Esophagus (tissue), 2 donors: Measurements from ENCODE around the gene EPHB6. TPM values are rescaled to one million over a fixed set of nuclear protein-coding genes. Genes with fewer than 3 reads are reported as not detected.

Experiments
- H3K27ac ChIP-seq, 2 donors: one replicate each; pipeline ENCODE4 v1.5.1; 2013; ENCODE audit warnings: low read depth in 2 of 2, mild to moderate bottlenecking in 2 of 2, inconsistent platforms in 1 of 2, low read length in 1 of 2, moderate library complexity in 1 of 2
- H3K27me3 ChIP-seq, 2 donors: one replicate each; pipeline ENCODE4 v1.6.1; 2013; ENCODE audit warnings: low read length in 2 of 2, control low read depth in 1 of 2, mild to moderate bottlenecking in 1 of 2; ENCODE audit not compliant: insufficient read depth in 2 of 2, control insufficient read depth in 1 of 2
- H3K36me3 ChIP-seq, 2 donors: one replicate each; pipeline ENCODE4 v1.6.1; 2013; ENCODE audit warnings: low read length in 1 of 2; ENCODE audit not compliant: control insufficient read depth in 2 of 2, insufficient read depth in 2 of 2
- H3K4me1 ChIP-seq, 2 donors: one replicate each; pipeline ENCODE4 v1.6.1; 2013; ENCODE audit warnings: low read length in 1 of 2; ENCODE audit not compliant: control insufficient read depth in 2 of 2, insufficient read depth in 2 of 2
- H3K4me3 ChIP-seq, 2 donors: one replicate each; pipeline ENCODE4 v1.5.1; 2013; ENCODE audit warnings: low read length in 2 of 2, mild to moderate bottlenecking in 2 of 2, low read depth in 1 of 2, moderate library complexity in 1 of 2
- H3K9me3 ChIP-seq, 2 donors: one replicate each; pipeline ENCODE4 v1.6.1; 2013; ENCODE audit warnings: mild to moderate bottlenecking in 2 of 2, low read depth in 1 of 2, low read length in 1 of 2, moderate library complexity in 1 of 2; ENCODE audit not compliant: control insufficient read depth in 2 of 2, insufficient read depth in 1 of 2
- WGBS, 2 donors: extraction: QIAGEN DNeasy Blood & Tissue Kit; methylation state at CpG; one replicate each; pipeline ENCODE4 v1.1.7; 2013; 5-methylcytosine and 5-hydroxymethylcytosine counted together
- polyA plus RNA-seq, 2 donors: library from polyadenylated mRNA; stranded (reverse); fragments of 200-250 nt; gene quantifications; one replicate each; pipeline ENCODE4 v1.2.3, GENCODE V29; 2013
- donor health status: healthy with polysubstance abuse.
- donor health status: Bipolar disorder and iron deficiency.

EPHB6 gene
- polyA plus RNA-seq, 2 donors = 17.0 to 33.3 TPM

DNA sequence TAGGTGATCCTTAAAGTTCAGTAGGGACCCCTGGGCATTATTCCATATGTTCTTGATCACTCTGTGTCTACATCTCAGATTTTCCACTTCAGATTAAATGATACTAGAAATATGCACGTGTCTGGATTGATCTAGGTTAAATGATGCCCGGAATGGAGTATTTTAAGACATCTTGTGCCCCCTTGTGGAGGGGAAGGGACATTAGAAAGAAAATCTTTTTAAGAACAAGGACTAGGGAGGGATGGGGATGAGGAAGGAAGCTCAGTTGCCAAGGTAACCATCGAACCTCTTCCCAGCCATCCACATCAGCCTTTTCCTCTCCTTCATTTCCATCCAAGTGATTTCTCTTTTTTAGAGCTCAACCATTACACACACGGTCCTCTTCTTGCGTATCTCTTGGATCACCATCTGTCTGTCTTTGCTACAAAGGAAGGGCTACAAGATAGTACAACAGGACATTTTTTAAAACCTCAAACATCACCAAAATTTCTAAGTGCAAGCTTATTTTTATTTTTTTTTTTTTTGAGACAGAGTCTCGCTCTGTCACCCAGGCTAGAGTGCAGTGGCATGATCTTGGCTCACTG lies 43.6 kb upstream of the EPHB6 start:
- Histone ChIP-seq H3K4me3 (no peak overlapping the region), H3K36me3 (no peaks in the 10 kb centered on the region), H3K9me3 (peaks cover 0 to 3% of the 10 kb centered on the region in 2 donors), H3K4me1 (no peaks in the 10 kb centered on the region), H3K27me3 (no peaks in the 10 kb centered on the region), H3K27ac (no peak overlapping the region)
- WGBS, 2 donors = 32 to 36% methylated on average over 6 of the region's 6 CpGs

DNA sequence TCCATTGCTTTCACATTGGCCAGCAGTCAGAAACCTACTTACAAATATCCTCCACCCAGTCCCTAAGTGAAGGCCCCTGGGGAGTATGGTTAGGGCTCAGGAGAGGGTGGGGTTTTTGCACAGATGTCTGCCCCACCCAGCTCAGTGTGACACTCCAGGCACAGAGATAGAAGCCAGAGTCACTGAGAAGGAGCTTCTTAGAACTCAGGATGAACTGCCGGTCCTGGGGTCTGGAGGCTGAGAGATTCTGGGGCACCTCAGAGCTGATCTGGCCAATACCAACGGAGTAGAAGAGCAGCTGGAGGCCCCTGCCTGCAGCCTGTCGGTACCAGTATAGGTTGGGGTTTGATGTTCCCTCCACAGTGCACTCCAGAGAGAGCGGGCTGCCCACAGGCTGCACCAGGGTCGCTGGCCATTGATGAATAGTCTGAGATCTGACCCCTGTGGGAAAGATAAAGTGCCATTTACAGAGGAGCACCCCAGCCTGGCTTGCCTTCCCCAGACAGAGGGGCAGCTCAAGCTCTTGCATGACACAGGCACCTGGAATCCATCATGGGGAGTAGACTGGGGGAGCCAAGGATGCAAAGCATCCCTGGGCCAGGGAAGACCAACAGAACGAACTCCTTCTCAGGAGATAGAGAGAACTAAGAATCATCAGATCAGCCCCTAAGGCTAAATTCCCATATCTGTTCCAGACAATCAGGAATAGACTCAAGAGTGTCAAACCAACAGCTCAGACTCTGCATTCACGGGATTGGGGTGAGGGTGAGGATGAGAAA lies 42.2 kb upstream of the EPHB6 start:
- Histone ChIP-seq H3K27me3 (no peaks in the 10 kb centered on the region), H3K36me3 (no peaks in the 10 kb centered on the region), H3K4me3 (no peak overlapping the region), H3K4me1 (no peaks in the 10 kb centered on the region), H3K27ac (no peak overlapping the region), H3K9me3 (peaks cover 0 to 3% of the 10 kb centered on the region in 2 donors)
- WGBS, 2 donors = 50 to 61% methylated on average over 7 of the region's 7 CpGs

DNA sequence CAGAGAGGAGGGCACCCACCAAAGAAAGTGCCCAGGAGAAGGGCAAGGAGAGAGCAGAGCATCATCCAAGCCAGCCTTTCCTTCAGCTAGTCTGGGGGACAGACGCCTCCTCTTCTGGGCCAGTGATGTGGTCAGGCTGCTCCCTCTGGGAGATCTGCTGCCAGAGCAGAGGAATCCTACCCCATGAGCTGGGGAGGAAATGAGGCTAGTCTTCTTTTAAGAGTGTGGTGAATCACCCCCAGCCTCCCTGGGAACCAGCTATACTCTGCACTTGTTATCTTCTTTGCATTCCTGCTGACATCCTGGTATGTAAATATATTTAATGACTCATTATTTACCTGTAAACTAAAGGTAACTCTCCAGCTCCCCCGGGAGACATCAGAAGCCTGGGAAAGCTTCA lies 41.6 kb upstream of the EPHB6 start:
- H3K9me3 ChIP-seq = peaks cover 0 to 3% of the 10 kb centered on the region in 2 donors
- no peaks in the 10 kb centered on the region for H3K27me3 ChIP-seq
- H3K27ac ChIP-seq = no peak overlapping the region
- 37 to 38% methylated on average over 2 of the region's 2 CpGs for WGBS, 2 donors
- no peaks in the 10 kb centered on the region for H3K36me3 ChIP-seq
- H3K4me3 ChIP-seq = no peak overlapping the region
- no peaks in the 10 kb centered on the region for H3K4me1 ChIP-seq

DNA sequence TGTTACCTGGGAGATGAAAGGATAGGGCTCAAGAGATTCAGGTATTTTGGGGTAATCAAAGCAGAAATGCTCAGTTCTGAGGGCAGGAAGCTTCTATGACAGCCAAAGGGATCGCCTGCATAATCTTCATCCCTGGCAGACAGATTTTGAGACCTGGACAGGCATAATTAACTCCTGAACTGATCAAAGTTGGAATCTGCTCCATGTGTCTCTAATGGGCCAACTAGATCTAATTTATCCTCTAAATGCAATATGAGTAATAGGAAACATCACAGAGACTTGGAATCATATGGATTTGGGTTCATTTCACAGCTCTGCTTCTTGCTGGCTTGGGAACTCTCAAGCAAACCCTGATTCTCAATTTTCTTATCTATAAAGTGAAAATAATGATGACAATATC lies 41.2 kb upstream of the EPHB6 start:
- whole genome bisulfite sequencing, 2 donors = 54 to 58% methylated on average over 1 of the region's 1 CpG
- Histone ChIP-seq H3K27me3 (no peaks in the 10 kb centered on the region), H3K36me3 (no peaks in the 10 kb centered on the region), H3K4me1 (no peaks in the 10 kb centered on the region), H3K9me3 (peaks cover 0 to 3% of the 10 kb centered on the region in 2 donors), H3K4me3 (no peak overlapping the region), H3K27ac (no peak overlapping the region)

DNA sequence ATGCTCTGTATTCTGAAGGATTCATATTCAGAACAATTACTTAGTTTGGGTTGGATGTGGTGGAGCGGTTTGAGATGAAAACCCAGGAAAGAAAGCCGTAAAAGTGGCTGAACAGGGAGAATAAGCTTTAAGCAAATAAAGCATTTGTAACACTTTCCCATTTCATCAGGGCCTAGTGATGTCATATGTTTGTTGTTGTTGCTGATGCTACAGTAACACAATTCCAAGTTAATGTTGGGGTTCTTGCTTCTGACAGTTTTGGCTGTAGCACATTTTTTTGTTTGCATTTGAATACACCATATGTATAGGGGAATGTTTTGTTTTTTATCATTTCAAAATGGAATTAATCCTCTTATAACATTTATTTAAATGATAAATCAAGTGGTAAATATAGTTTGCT lies 40.4 kb upstream of the EPHB6 start:
- Histone ChIP-seq H3K27me3 (no peaks in the 10 kb centered on the region), H3K9me3 (peaks cover 0 to 3% of the 10 kb centered on the region in 2 donors), H3K4me3 (no peak overlapping the region), H3K4me1 (no peaks in the 10 kb centered on the region), H3K27ac (no peak overlapping the region), H3K36me3 (no peaks in the 10 kb centered on the region)
- 68 to 72% methylated on average over 2 of the region's 2 CpGs for WGBS, 2 donors

- 74 to 79% methylated on average over 3 of the region's 3 CpGs for WGBS, 2 donors
- Histone ChIP-seq H3K27me3 (no peaks in the 10 kb centered on the region), H3K27ac (no peak overlapping the region), H3K9me3 (peaks cover 0 to 3% of the 10 kb centered on the region in 2 donors), H3K4me1 (no peaks in the 10 kb centered on the region), H3K4me3 (no peak overlapping the region), H3K36me3 (no peaks in the 10 kb centered on the region)
These were observed 39.7 kb upstream of the EPHB6 start for GRCh38 chr7:142815134-142815533.

DNA sequence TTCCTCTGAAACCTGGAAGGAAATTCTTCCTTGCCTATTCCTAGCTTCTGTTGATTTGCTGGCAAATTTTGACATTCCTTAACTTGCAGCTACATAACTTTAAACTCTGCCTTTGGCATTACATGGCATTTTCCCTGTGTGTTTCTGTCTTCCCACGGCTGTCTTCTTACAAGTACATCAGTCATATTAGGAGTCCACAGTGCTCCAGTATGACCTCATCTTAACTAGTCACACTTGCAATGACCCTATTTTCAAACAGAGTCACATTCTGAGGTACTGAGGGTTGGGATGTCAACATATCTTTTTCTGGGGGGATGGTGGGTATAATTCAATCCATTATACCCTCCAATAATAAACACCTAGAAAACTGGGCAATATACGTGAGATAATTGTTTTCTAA lies 37.4 kb upstream of the EPHB6 start:
- no peaks in the 10 kb centered on the region for H3K4me1 ChIP-seq
- H3K9me3 ChIP-seq = peaks cover 0 to under 1% of the 10 kb centered on the region in 2 donors
- no peaks in the 10 kb centered on the region for H3K36me3 ChIP-seq
- no peak overlapping the region for H3K4me3 ChIP-seq
- no peaks in the 10 kb centered on the region for H3K27me3 ChIP-seq
- H3K27ac ChIP-seq = no peak overlapping the region
- 55 to 63% methylated on average over 2 of the region's 2 CpGs for WGBS, 2 donors

GRCh38 chr7:142819530-142819929 lies 35.3 kb upstream of the EPHB6 start:
- Histone ChIP-seq H3K4me1 (no peaks in the 10 kb centered on the region), H3K36me3 (no peaks in the 10 kb centered on the region), H3K27ac (no peak overlapping the region), H3K27me3 (no peaks in the 10 kb centered on the region), H3K4me3 (no peak overlapping the region), H3K9me3 (no peaks in the 10 kb centered on the region)
- 87 to 89% methylated on average over 5 of the region's 5 CpGs for WGBS, 2 donors

DNA sequence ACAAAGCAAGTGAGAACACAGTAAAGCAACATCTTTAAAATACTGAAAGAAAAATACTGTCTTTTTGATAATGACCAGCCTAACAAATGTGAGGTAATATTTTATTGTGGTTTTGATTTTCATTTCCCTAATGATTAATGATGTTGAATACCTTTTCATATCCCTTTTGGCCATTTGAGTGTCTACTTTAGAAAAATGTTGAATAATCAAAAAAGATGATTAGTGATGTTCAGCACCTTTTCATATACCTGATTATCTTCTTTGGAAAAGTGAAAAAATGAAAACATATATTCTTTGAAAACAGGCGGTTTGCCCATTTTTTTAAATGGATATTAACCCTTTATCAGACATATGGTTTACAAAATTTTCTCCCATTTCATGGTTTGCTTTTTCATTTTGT lies 32.2 kb upstream of the EPHB6 start:
- no peak overlapping the region for H3K4me3 ChIP-seq
- H3K36me3 ChIP-seq = no peaks in the 10 kb centered on the region
- no peak overlapping the region for H3K27ac ChIP-seq
- 0 to 32% methylated on average over 1 of the region's 1 CpG for WGBS, 2 donors
- H3K4me1 ChIP-seq = no peaks in the 10 kb centered on the region
- H3K9me3 ChIP-seq = no peaks in the 10 kb centered on the region
- no peaks in the 10 kb centered on the region for H3K27me3 ChIP-seq
